Colon (tissue), 2 donors: Measurements from ENCODE around the gene FLNC.

Experiments used
- FAIRE-seq: peaks from 2 replicates; lab custom pipeline; 2012; peaks lifted over from hg19 to GRCh38; lab: Jason Lieb, UNC
- donor health status: control.
- donor health status: control.

The FLNC gene

GRCh38 chr7:128865996-128866877, 36.0 kb downstream of the FLNC start:
- no peak for FAIRE-seq

- FAIRE-seq, result no peak
Measured at GRCh38 chr7:128867241-128867640, 37.0 kb downstream of the FLNC start.

DNA sequence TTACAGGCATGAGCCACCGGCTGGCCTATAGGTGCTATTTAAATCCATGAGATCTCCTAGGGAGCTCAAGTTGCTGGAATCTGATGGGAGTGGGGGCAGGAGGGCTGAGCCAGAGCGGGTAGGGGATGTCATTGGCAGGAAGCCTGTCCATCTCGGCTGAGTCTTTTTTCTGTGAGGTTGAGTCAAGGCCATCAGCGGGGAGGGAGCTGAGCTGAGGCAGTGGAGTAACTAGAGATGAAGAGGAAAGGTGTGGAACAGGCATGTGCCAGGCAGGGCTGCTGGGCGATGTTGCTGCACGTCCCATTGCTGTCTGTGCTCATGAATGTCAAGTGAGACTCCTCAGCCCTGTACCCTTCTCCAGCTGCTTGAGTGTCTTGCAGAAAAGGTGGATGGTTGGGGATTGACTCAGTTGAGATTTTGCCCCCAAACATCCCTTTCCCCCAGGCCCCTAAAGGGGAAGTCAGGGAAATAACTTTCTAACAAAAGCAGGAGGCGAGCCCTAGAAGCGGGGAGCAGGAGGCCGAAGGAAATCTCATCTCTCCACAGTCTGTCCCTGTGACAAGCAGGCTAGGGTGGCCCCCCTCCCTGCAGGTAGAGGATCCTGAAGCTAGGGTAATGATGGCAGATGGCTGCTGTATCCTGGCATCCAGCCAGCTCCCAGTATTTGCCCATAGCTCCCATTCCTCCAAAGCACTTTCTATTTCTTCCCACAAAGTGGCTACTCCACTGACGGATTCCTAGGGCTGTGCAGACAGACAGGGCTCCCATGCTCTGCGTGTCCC, 37.8 kb downstream of the FLNC start:
- no peak for FAIRE-seq

DNA sequence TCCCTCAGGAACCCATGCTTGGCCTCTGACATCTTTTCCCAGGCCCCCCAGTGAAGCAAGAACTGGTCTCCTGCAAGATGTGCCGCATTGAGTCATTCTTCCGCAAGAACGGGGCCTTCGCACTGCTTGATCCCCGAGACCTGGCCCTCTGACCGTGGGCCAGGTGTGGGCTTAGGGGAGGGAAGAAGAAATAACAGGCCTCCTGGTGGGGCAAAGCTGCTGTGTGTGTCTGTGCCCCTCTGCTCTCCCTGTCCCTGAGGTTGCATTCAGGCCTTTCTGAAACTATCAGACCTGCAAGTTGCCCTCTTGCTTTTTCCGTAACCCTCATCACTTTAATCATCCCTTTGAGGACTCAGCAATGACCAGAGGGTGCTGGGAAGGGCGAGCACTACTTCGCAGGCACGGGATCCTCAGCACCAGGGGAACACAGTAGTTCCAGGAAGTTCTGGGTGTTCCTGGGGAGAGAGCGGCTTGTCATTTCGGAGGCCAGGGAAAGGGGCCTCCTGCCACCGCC, 38.5 kb downstream of the FLNC start:
- FAIRE-seq, result no peak

- no peak for FAIRE-seq
Measured at GRCh38 chr7:128869138-128869943, 39.1 kb downstream of the FLNC start.

GRCh38 chr7:128869944-128870285, 39.7 kb downstream of the FLNC start:
- FAIRE-seq, result no peak

DNA sequence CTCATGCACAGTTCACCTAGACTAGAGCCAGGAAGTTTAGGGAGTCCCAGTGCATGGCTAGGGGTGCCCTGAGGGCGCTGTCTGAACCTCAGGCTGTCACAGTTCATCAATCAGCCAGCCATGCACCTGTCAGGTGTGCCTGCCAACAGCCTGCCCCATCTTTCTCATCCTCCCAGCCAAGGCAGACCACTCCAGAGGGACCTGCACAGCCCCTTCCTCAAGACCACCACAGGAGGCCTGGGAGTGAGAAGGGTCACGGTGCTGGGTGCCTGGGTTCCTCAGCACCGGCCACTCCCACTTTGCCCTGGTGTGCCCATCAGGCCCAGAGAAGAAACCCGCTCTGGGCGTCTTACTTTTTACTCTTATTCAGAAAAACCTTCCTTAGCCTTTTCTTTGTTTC, 40.8 kb downstream of the FLNC start:
- FAIRE-seq, result no peak

GRCh38 chr7:128872394-128872824, 42.2 kb downstream of the FLNC start:
- no peak for FAIRE-seq

- FAIRE-seq, result no peak
Measured at GRCh38 chr7:128873234-128873633, 43.0 kb downstream of the FLNC start.

- FAIRE-seq, result no peak
Measured at GRCh38 chr7:128874140-128875031, 44.2 kb downstream of the FLNC start.

DNA sequence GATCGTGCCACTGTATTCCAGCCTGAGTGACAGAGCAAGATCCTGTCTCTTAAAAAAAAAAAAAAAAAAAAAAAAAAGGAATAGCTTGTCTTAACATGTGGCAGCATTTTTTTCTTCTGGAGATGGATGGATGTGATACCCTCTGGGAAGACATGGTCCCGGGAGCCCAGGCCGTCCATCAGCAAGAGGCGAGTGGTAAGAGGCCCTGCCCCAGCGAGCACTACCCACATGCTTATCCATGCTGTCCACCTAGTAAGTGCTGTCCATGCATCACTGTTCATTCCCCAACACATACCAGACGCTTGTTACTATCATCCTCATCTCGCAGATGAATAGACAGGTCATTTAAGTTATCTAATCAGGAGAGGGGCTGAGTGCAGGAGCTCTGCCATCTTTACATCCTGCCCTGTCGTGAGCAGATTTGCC, 45.3 kb downstream of the FLNC start:
- FAIRE-seq, result no peak

DNA sequence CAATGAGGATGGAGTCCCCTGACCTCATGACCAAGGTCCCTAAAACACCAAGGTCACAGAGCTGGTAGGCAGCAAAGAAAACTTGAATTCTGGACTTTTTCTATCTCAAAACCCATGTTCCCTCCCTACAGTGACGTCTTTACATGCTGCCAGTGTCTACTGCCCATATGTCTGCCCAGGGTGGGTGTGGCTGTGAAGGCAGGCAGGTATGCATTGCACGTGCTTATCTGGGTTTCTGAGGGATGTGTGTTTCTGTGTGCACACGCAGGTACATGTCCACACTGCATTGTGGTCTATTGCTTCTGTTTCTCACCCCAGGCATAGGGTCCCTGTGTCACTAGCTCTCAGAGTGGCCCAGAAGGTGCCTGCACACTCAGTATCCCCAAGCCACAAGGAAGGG, 45.9 kb downstream of the FLNC start:
- no peak for FAIRE-seq

- FAIRE-seq, result no peak
Measured at GRCh38 chr7:128876586-128876977, 46.4 kb downstream of the FLNC start.

- no peak for FAIRE-seq
Measured at GRCh38 chr7:128876978-128877755, 47.0 kb downstream of the FLNC start.

DNA sequence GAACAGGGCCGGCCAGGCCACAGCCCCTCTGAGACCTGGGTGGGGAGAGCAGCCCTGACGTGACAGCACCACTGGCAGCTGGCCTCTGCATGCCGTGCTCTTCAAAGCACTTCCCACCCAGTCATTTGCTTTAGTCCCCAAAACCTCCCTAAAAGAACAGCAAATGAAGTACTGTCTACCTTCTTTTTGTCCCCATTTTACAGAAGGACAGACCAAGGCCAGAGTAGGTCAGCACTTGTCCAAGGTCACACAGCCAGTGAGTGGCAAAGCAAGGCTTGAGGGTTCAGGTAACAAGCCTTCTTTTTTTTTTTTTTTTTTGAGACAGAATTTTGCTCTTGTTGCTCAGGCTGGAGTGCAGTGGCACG, 47.5 kb downstream of the FLNC start:
- no peak for FAIRE-seq

GRCh38 chr7:128878226-128879105, 48.3 kb downstream of the FLNC start:
- FAIRE-seq, result no peak

DNA sequence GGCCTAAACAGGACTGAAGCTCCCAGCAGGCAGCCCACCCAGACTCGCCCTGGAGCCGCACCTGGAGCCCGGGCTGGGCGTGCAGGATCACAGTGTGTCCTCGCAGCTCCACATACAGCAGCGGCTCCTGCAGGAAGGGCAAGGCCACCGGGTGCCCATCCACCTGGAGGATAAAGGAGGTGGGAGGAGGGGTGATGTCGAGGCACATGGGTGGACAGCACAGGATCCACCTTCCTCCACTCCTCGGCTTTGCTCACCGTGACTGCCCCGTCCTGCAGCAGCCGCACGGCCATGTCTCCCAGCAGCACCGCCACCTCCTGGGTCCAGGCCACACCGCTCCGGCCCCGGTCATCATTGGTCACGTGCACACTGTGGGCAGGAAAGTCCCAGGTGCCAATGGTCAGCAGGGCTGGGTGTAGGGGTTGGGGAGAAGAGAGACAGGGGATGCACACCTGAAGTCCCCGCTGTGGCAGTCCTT, 49.3 kb downstream of the FLNC start:
- no peak for FAIRE-seq

- FAIRE-seq, result no peak
Measured at GRCh38 chr7:128879939-128880746, 49.9 kb downstream of the FLNC start.
